ENCODE data around the gene MPO. TPM values are rescaled to one million over a fixed set of nuclear protein-coding genes. Genes with fewer than 3 reads are reported as not detected.

Gene MPO
- total and polyA plus RNA-seq, 2 donors, result 5.6 to 27.3 TPM

GRCh38 chr17:58233543-58233942 lies 47.2 kb downstream of the MPO start:
- Histone ChIP-seq H3K4me3 (ENCODE audit: low read length in 2 of 2) (no peak overlapping the region), H3K36me3 (ENCODE audit: control insufficient read depth in 2 of 2, insufficient read depth in 2 of 2, low read length in 1 of 2) (no peaks in the 10 kb centered on the region), H3K27me3 (ENCODE audit: control insufficient read depth in 2 of 2, insufficient read depth in 1 of 2, low read length in 1 of 2) (peaks cover 0 to 34% of the 10 kb centered on the region in 2 donors), H3K27ac (ENCODE audit: low read depth in 1 of 2, low read length in 1 of 2) (no peak overlapping the region), H3K4me1 (ENCODE audit: control insufficient read depth in 2 of 2, insufficient read depth in 2 of 2, low read length in 2 of 2) (no peaks in the 10 kb centered on the region), H3K9me3 (ENCODE audit: control insufficient read depth in 2 of 2, insufficient read depth in 1 of 2, low read length in 1 of 2) (no peaks in the 10 kb centered on the region)
- DNase-seq (ENCODE audit: low read depth in 6 of 9, low spot score in 9 of 9), result no peak
- WGBS, result 90% methylated on average over 3 of the region's 3 CpGs

- no peaks in the 10 kb centered on the region for H3K36me3 ChIP-seq (ENCODE audit: control insufficient read depth in 2 of 2, insufficient read depth in 2 of 2, low read length in 1 of 2)
- H3K4me3 ChIP-seq (ENCODE audit: low read length in 2 of 2), result no peak overlapping the region
- WGBS, result 70% methylated on average over 12 of the region's 12 CpGs
- no peaks in the 10 kb centered on the region for H3K9me3 ChIP-seq (ENCODE audit: control insufficient read depth in 2 of 2, insufficient read depth in 1 of 2, low read length in 1 of 2)
- peak in 1 of 9 donors; percentile 16 for DNase-seq (ENCODE audit: low read depth in 6 of 9, low spot score in 9 of 9)
- H3K27me3 ChIP-seq (ENCODE audit: control insufficient read depth in 2 of 2, insufficient read depth in 1 of 2, low read length in 1 of 2), result peaks cover 0 to 34% of the 10 kb centered on the region in 2 donors
- no peak overlapping the region for H3K27ac ChIP-seq (ENCODE audit: low read depth in 1 of 2, low read length in 1 of 2)
- H3K4me1 ChIP-seq (ENCODE audit: control insufficient read depth in 2 of 2, insufficient read depth in 2 of 2, low read length in 2 of 2), result no peaks in the 10 kb centered on the region
These were observed 48.0 kb downstream of the MPO start for GRCh38 chr17:58232707-58233156.

- H3K27me3 ChIP-seq (ENCODE audit: control insufficient read depth in 2 of 2, insufficient read depth in 1 of 2, low read length in 1 of 2), result peaks cover 0 to 33% of the 10 kb centered on the region in 2 donors
- no peak overlapping the region for H3K27ac ChIP-seq (ENCODE audit: low read depth in 1 of 2, low read length in 1 of 2)
- H3K4me3 ChIP-seq (ENCODE audit: low read length in 2 of 2), result no peak overlapping the region
- H3K9me3 ChIP-seq (ENCODE audit: control insufficient read depth in 2 of 2, insufficient read depth in 1 of 2, low read length in 1 of 2), result no peaks in the 10 kb centered on the region
- H3K4me1 ChIP-seq (ENCODE audit: control insufficient read depth in 2 of 2, insufficient read depth in 2 of 2, low read length in 2 of 2), result no peaks in the 10 kb centered on the region
- no peak for DNase-seq (ENCODE audit: low read depth in 6 of 9, low spot score in 9 of 9)
- no peaks in the 10 kb centered on the region for H3K36me3 ChIP-seq (ENCODE audit: control insufficient read depth in 2 of 2, insufficient read depth in 2 of 2, low read length in 1 of 2)
- WGBS, result 72% methylated on average over 2 of the region's 2 CpGs
These were observed 49.1 kb downstream of the MPO start for GRCh38 chr17:58231641-58232040.

- WGBS, result 96% methylated on average over 4 of the region's 4 CpGs
- Histone ChIP-seq H3K27ac (ENCODE audit: low read depth in 1 of 2, low read length in 1 of 2) (no peak overlapping the region), H3K9me3 (ENCODE audit: control insufficient read depth in 2 of 2, insufficient read depth in 1 of 2, low read length in 1 of 2) (no peaks in the 10 kb centered on the region), H3K4me1 (ENCODE audit: control insufficient read depth in 2 of 2, insufficient read depth in 2 of 2, low read length in 2 of 2) (no peaks in the 10 kb centered on the region), H3K36me3 (ENCODE audit: control insufficient read depth in 2 of 2, insufficient read depth in 2 of 2, low read length in 1 of 2) (no peaks in the 10 kb centered on the region), H3K27me3 (ENCODE audit: control insufficient read depth in 2 of 2, insufficient read depth in 1 of 2, low read length in 1 of 2) (peaks cover 0 to 18% of the 10 kb centered on the region in 2 donors), H3K4me3 (ENCODE audit: low read length in 2 of 2) (no peak overlapping the region)
- no peak for DNase-seq (ENCODE audit: low read depth in 6 of 9, low spot score in 9 of 9)
These were observed 50.9 kb downstream of the MPO start for GRCh38 chr17:58229881-58230280.

GRCh38 chr17:58229384-58229783 lies 51.4 kb downstream of the MPO start:
- Histone ChIP-seq H3K36me3 (ENCODE audit: control insufficient read depth in 2 of 2, insufficient read depth in 2 of 2, low read length in 1 of 2) (no peaks in the 10 kb centered on the region), H3K4me3 (ENCODE audit: low read length in 2 of 2) (no peak overlapping the region), H3K4me1 (ENCODE audit: control insufficient read depth in 2 of 2, insufficient read depth in 2 of 2, low read length in 2 of 2) (no peaks in the 10 kb centered on the region), H3K27me3 (ENCODE audit: control insufficient read depth in 2 of 2, insufficient read depth in 1 of 2, low read length in 1 of 2) (peaks cover 0 to 18% of the 10 kb centered on the region in 2 donors), H3K9me3 (ENCODE audit: control insufficient read depth in 2 of 2, insufficient read depth in 1 of 2, low read length in 1 of 2) (no peaks in the 10 kb centered on the region), H3K27ac (ENCODE audit: low read depth in 1 of 2, low read length in 1 of 2) (no peak overlapping the region)
- DNase-seq (ENCODE audit: low read depth in 6 of 9, low spot score in 9 of 9), result no peak
- 94% methylated on average over 1 of the region's 1 CpG for WGBS

GRCh38 chr17:58228679-58229078 lies 52.1 kb downstream of the MPO start:
- Histone ChIP-seq H3K36me3 (ENCODE audit: control insufficient read depth in 2 of 2, insufficient read depth in 2 of 2, low read length in 1 of 2) (no peaks in the 10 kb centered on the region), H3K4me1 (ENCODE audit: control insufficient read depth in 2 of 2, insufficient read depth in 2 of 2, low read length in 2 of 2) (no peaks in the 10 kb centered on the region), H3K9me3 (ENCODE audit: control insufficient read depth in 2 of 2, insufficient read depth in 1 of 2, low read length in 1 of 2) (no peaks in the 10 kb centered on the region), H3K27ac (ENCODE audit: low read depth in 1 of 2, low read length in 1 of 2) (no peak overlapping the region), H3K4me3 (ENCODE audit: low read length in 2 of 2) (no peak overlapping the region), H3K27me3 (ENCODE audit: control insufficient read depth in 2 of 2, insufficient read depth in 1 of 2, low read length in 1 of 2) (peaks cover 0 to 14% of the 10 kb centered on the region in 2 donors)
- DNase-seq (ENCODE audit: low read depth in 6 of 9, low spot score in 9 of 9), result no peak
- WGBS, result 66% methylated on average over 3 of the region's 3 CpGs

GRCh38 chr17:58227733-58228132 lies 53.0 kb downstream of the MPO start:
- Histone ChIP-seq H3K4me3 (ENCODE audit: low read length in 2 of 2) (no peak overlapping the region), H3K36me3 (ENCODE audit: control insufficient read depth in 2 of 2, insufficient read depth in 2 of 2, low read length in 1 of 2) (no peaks in the 10 kb centered on the region), H3K9me3 (ENCODE audit: control insufficient read depth in 2 of 2, insufficient read depth in 1 of 2, low read length in 1 of 2) (no peaks in the 10 kb centered on the region), H3K27ac (ENCODE audit: low read depth in 1 of 2, low read length in 1 of 2) (no peak overlapping the region), H3K4me1 (ENCODE audit: control insufficient read depth in 2 of 2, insufficient read depth in 2 of 2, low read length in 2 of 2) (no peaks in the 10 kb centered on the region), H3K27me3 (ENCODE audit: control insufficient read depth in 2 of 2, insufficient read depth in 1 of 2, low read length in 1 of 2) (peaks cover 0 to 11% of the 10 kb centered on the region in 2 donors)
- WGBS, result 94% methylated on average over 3 of the region's 3 CpGs
- no peak for DNase-seq (ENCODE audit: low read depth in 6 of 9, low spot score in 9 of 9)

- Histone ChIP-seq H3K27ac (ENCODE audit: low read depth in 1 of 2, low read length in 1 of 2) (no peak overlapping the region), H3K9me3 (ENCODE audit: control insufficient read depth in 2 of 2, insufficient read depth in 1 of 2, low read length in 1 of 2) (no peaks in the 10 kb centered on the region), H3K27me3 (ENCODE audit: control insufficient read depth in 2 of 2, insufficient read depth in 1 of 2, low read length in 1 of 2) (peaks cover 0 to 7% of the 10 kb centered on the region in 2 donors), H3K36me3 (ENCODE audit: control insufficient read depth in 2 of 2, insufficient read depth in 2 of 2, low read length in 1 of 2) (no peaks in the 10 kb centered on the region), H3K4me3 (ENCODE audit: low read length in 2 of 2) (no peak overlapping the region), H3K4me1 (ENCODE audit: control insufficient read depth in 2 of 2, insufficient read depth in 2 of 2, low read length in 2 of 2) (peaks cover 5 to 8% of the 10 kb centered on the region in 2 donors)
- 63% methylated on average over 1 of the region's 1 CpG for WGBS
- no peak for DNase-seq (ENCODE audit: low read depth in 6 of 9, low spot score in 9 of 9)
These were observed 56.4 kb downstream of the MPO start for GRCh38 chr17:58224315-58224714.

Measured in thymus (tissue), 11 donors.